Liver (tissue), 3 donors: Measurements from ENCODE around the gene GSAP.

ENCODE experiments used
- EGR1 ChIP-seq, 2 donors: IDR thresholded peaks; 2 replicates each; pipeline ENCODE4 v1.6.1; 2016 to 2018; ENCODE audit warnings: antibody characterized with exemption in 2 of 2, low read depth in 2 of 2
- FOXA1 ChIP-seq: IDR thresholded peaks from 2 replicates; pipeline ENCODE4 v1.6.1; 2016; ENCODE audit warnings: antibody characterized with exemption
- HNF4A ChIP-seq, 2 donors: conservative IDR thresholded peaks; 2 replicates each; pipeline ENCODE4 v1.6.1; 2016; ENCODE audit warnings: antibody characterized with exemption in 2 of 2, mild to moderate bottlenecking in 2 of 2
- HNF4G ChIP-seq: IDR thresholded peaks from 2 replicates; pipeline ENCODE4 v1.6.1; 2016; ENCODE audit warnings: antibody characterized with exemption
- JUND ChIP-seq, 2 donors: IDR thresholded peaks; 2 replicates each; pipeline ENCODE4 v1.6.1; 2016; ENCODE audit warnings: antibody characterized with exemption in 2 of 2
- RAD21 ChIP-seq, 2 donors: IDR thresholded peaks; 2 replicates each; pipeline ENCODE4 v1.6.1; 2016; ENCODE audit warnings: antibody characterized with exemption in 2 of 2, mild to moderate bottlenecking in 2 of 2
- RXRA ChIP-seq, 2 donors: IDR thresholded peaks; 2 replicates each; pipeline ENCODE4 v1.6.1; 2017 to 2018; ENCODE audit warnings: antibody characterized with exemption in 2 of 2, mild to moderate bottlenecking in 1 of 2
- SP1 ChIP-seq: IDR thresholded peaks from 2 replicates; pipeline ENCODE4 v1.6.1; 2018; ENCODE audit warnings: antibody characterized with exemption, mild to moderate bottlenecking
- TF ChIP-seq, protein P1 (sequence below): IDR thresholded peaks from 2 replicates; pipeline ENCODE4 v1.6.1; 2016; ENCODE audit warnings: antibody characterized with exemption
- TF ChIP-seq, protein P2 (sequence below): fragments of 150-350 bp; IDR thresholded peaks from 2 replicates; pipeline ENCODE4 v1.5.1; 2017; ENCODE audit warnings: improper control_type of control experiment, low read depth, low read length; ENCODE audit not compliant: missing input control
- TF ChIP-seq, protein P3 (sequence below): IDR thresholded peaks from 2 replicates; pipeline ENCODE4 v1.6.1; 2016; ENCODE audit warnings: antibody characterized with exemption
- TF ChIP-seq, protein P4 (sequence below): IDR thresholded peaks from 2 replicates; pipeline ENCODE4 v1.6.1; 2016; ENCODE audit warnings: antibody characterized with exemption, mild to moderate bottlenecking
- donor health status: healthy.
- donor health status: healthy.

DNA sequence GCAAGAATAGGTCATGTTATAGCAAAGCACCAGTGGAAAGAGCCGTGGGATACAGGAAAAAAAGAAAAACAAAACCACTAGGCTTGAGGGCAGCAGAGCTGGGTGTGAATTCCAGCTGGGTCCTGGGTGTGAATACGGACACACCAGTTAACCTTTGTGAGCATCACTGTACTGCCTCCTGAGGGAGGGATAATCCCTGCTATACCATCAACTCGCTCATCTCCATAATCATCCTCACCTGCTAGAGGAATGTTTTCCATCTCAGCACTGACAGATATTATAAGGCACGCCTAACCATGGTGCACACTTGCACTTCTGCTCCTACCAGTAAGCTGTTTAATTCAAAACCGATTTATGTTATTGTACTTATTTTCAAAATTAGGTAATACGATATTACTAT lies 62.2 kb downstream of the GSAP start:
- TF ChIP-seq, protein P1, sequence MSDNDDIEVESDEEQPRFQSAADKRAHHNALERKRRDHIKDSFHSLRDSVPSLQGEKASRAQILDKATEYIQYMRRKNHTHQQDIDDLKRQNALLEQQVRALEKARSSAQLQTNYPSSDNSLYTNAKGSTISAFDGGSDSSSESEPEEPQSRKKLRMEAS = no peak
- TF ChIP-seq, protein P2, sequence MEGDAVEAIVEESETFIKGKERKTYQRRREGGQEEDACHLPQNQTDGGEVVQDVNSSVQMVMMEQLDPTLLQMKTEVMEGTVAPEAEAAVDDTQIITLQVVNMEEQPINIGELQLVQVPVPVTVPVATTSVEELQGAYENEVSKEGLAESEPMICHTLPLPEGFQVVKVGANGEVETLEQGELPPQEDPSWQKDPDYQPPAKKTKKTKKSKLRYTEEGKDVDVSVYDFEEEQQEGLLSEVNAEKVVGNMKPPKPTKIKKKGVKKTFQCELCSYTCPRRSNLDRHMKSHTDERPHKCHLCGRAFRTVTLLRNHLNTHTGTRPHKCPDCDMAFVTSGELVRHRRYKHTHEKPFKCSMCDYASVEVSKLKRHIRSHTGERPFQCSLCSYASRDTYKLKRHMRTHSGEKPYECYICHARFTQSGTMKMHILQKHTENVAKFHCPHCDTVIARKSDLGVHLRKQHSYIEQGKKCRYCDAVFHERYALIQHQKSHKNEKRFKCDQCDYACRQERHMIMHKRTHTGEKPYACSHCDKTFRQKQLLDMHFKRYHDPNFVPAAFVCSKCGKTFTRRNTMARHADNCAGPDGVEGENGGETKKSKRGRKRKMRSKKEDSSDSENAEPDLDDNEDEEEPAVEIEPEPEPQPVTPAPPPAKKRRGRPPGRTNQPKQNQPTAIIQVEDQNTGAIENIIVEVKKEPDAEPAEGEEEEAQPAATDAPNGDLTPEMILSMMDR = no peak
- TF ChIP-seq JUND (IDR thresholded peaks at IDR 0.05) (no peak), RAD21 (IDR thresholded peaks at IDR 0.05) (no peak), FOXA1 (no peak), EGR1 (IDR thresholded peaks at IDR 0.05; ENCODE audit: low read depth in 2 of 2) (no peak), SP1 (no peak), RXRA (IDR thresholded peaks at IDR 0.05) (no peak), HNF4G (no peak), HNF4A (conservative IDR thresholded peaks at IDR 0.05) (no peak)
- TF ChIP-seq, protein P3, sequence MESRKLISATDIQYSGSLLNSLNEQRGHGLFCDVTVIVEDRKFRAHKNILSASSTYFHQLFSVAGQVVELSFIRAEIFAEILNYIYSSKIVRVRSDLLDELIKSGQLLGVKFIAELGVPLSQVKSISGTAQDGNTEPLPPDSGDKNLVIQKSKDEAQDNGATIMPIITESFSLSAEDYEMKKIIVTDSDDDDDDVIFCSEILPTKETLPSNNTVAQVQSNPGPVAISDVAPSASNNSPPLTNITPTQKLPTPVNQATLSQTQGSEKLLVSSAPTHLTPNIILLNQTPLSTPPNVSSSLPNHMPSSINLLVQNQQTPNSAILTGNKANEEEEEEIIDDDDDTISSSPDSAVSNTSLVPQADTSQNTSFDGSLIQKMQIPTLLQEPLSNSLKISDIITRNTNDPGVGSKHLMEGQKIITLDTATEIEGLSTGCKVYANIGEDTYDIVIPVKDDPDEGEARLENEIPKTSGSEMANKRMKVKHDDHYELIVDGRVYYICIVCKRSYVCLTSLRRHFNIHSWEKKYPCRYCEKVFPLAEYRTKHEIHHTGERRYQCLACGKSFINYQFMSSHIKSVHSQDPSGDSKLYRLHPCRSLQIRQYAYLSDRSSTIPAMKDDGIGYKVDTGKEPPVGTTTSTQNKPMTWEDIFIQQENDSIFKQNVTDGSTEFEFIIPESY = no peak
- TF ChIP-seq, protein P4, sequence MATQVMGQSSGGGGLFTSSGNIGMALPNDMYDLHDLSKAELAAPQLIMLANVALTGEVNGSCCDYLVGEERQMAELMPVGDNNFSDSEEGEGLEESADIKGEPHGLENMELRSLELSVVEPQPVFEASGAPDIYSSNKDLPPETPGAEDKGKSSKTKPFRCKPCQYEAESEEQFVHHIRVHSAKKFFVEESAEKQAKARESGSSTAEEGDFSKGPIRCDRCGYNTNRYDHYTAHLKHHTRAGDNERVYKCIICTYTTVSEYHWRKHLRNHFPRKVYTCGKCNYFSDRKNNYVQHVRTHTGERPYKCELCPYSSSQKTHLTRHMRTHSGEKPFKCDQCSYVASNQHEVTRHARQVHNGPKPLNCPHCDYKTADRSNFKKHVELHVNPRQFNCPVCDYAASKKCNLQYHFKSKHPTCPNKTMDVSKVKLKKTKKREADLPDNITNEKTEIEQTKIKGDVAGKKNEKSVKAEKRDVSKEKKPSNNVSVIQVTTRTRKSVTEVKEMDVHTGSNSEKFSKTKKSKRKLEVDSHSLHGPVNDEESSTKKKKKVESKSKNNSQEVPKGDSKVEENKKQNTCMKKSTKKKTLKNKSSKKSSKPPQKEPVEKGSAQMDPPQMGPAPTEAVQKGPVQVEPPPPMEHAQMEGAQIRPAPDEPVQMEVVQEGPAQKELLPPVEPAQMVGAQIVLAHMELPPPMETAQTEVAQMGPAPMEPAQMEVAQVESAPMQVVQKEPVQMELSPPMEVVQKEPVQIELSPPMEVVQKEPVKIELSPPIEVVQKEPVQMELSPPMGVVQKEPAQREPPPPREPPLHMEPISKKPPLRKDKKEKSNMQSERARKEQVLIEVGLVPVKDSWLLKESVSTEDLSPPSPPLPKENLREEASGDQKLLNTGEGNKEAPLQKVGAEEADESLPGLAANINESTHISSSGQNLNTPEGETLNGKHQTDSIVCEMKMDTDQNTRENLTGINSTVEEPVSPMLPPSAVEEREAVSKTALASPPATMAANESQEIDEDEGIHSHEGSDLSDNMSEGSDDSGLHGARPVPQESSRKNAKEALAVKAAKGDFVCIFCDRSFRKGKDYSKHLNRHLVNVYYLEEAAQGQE = no peak
